Ishikawa (cell line): Measurements from ENCODE around the gene CX3CL1.

Experiments used
- CEBPB ChIP-seq: IDR thresholded peaks from 2 replicates; pipeline ENCODE4 v1.6.1; 2012
- CREB1 ChIP-seq: IDR thresholded peaks from 2 replicates; pipeline ENCODE4 v1.6.1; 2012; ENCODE audit warnings: low read depth
- EGR1 ChIP-seq: IDR thresholded peaks from 2 replicates; pipeline ENCODE4 v1.6.1; 2012
- EP300 ChIP-seq: IDR thresholded peaks from 2 replicates; pipeline ENCODE4 v1.6.1; 2012; ENCODE audit warnings: borderline replicate concordance
- NFIC ChIP-seq: IDR thresholded peaks from 2 replicates; pipeline ENCODE4 v1.6.1; 2012
- RAD21 ChIP-seq: IDR thresholded peaks from 2 replicates; pipeline ENCODE4 v1.6.1; 2012; ENCODE audit warnings: low read depth
- REST ChIP-seq: IDR thresholded peaks from 2 replicates; pipeline ENCODE4 v1.6.1; 2012; ENCODE audit warnings: low read depth, mild to moderate bottlenecking
- TAF1 ChIP-seq: IDR thresholded peaks from 2 replicates; pipeline ENCODE4 v1.6.1; 2012; ENCODE audit warnings: low read depth, mild to moderate bottlenecking
- TCF12 ChIP-seq: IDR thresholded peaks from 2 replicates; pipeline ENCODE4 v1.6.1; 2012; ENCODE audit warnings: low read depth
- TEAD4 ChIP-seq: IDR thresholded peaks from 2 replicates; pipeline ENCODE4 v1.6.1; 2012
- YY1 ChIP-seq: IDR thresholded peaks from 2 replicates; pipeline ENCODE4 v1.6.1; 2012; ENCODE audit warnings: low read depth
- ZBTB7A ChIP-seq: IDR thresholded peaks from 2 replicates; pipeline ENCODE4 v1.6.1; 2012; ENCODE audit warnings: low read depth
- TF ChIP-seq, protein P1 (sequence below): IDR thresholded peaks from 2 replicates; pipeline ENCODE4 v1.6.1; 2012

CX3CL1 gene

GRCh38 chr16:57391708-57392107, 19.4 kb downstream of the CX3CL1 start:
- TF ChIP-seq REST (peak; percentile 35; the same call in 1 of the 2 replicates), TAF1 (no peak), NFIC (no peak)

GRCh38 chr16:57392694-57393093, 20.4 kb downstream of the CX3CL1 start:
- no peak for TF ChIP-seq TCF12
- TF ChIP-seq YY1, result no peak
- TF ChIP-seq, protein P1, sequence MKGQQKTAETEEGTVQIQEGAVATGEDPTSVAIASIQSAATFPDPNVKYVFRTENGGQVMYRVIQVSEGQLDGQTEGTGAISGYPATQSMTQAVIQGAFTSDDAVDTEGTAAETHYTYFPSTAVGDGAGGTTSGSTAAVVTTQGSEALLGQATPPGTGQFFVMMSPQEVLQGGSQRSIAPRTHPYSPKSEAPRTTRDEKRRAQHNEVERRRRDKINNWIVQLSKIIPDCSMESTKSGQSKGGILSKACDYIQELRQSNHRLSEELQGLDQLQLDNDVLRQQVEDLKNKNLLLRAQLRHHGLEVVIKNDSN, result no peak
- no peak for TF ChIP-seq RAD21
- no peak for TF ChIP-seq EGR1
- no peak for TF ChIP-seq EP300
- no peak for TF ChIP-seq ZBTB7A

DNA sequence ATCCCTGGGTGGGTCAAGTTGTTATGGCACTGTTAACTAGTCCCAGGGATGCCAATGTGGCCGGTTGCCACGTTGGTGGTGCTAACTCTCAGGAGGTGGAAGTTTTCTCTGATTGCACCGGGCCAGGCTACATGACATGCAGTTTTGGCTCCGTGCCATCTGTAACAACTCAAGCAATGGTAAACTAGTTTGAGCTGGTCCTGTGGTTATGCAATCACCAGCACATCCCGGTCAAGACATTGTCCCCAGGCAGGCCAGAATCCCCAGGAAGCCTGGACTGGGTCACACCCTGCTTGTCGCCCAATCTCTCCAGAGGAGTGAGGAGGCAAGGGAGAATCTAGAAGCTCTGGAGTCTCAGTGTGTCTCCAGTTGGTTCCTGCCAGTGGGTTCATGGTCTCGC, 22.2 kb downstream of the CX3CL1 start:
- peak; percentile 95 for TF ChIP-seq CEBPB
- no peak for TF ChIP-seq YY1
- TF ChIP-seq NFIC, result peak; percentile 85

GRCh38 chr16:57395026-57395425, 22.7 kb downstream of the CX3CL1 start:
- TF ChIP-seq REST, result no peak
- TF ChIP-seq, protein P1, result no peak
- TF ChIP-seq ZBTB7A, result no peak
- no peak for TF ChIP-seq CREB1
- TF ChIP-seq CEBPB, result no peak
- no peak for TF ChIP-seq EGR1
- no peak for TF ChIP-seq TCF12

DNA sequence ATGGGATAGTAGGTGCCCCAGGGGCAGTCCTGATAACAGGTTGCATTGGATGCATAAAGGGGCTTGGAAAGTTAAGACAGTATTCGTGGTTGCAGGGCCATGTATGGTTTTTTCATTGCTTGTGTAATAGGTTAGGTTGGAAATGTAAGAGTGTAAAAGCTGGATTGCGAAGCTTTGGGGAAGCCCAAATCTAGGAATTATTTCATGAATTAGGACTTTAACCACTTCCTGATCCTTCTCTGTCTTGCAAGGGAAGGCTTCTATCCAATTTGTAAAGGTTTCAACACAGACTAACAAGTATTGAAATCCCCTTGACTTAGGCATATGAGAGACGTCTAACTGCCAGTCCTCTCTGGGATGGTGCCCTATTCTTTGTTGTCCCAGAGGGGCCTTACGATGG, 24.5 kb downstream of the CX3CL1 start:
- TF ChIP-seq TEAD4 (no peak), ZBTB7A (no peak), EP300 (no peak)

DNA sequence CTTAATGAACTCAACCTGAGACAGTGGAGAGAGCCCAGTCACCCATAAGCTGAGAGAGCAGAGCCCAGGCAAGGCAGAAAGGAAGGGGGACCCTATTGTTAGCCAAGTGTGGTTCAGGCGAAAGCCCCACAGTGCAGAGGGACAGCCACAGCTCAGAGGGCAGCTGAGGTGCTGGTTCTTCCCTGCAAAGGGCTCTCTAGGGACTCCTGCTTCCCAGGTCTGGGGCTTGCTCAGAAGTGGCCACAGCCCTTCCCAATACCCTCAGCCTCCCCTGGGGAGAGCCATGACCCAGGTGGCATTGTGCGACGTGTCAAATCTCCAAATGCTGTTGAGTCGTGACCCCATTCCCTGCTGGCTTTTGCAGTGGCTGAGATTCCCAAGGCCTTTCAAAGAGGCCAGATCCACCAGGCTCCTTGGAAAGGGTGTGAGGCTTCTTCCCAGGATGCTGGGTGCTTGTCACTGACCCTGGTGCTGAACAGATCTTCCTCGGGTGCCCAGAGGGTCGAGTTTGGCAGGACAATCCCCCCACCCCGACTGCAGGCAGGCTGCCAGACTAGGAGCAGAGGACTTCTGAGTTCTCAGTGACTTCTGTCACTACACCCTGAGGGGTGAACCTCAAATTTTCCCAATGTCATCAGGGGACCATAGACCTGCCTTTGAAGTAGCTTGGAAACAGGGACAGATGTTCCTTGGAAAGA, 29.8 kb downstream of the CX3CL1 start:
- peak; percentile 78 for TF ChIP-seq REST
- no peak for TF ChIP-seq EP300
